HCT116 (cell line): Measurements from ENCODE around the gene EVI5. TPM values are rescaled to one million over a fixed set of nuclear protein-coding genes. Genes with fewer than 3 reads are reported as not detected.

Experiments used
- ATAC-seq: fragments of 200-7000 bp; cut with Tn5 transposase; 2 replicates; pipeline ENCODE4 v1.9.1; 2020; ENCODE audit warnings: mild to moderate bottlenecking, moderate library complexity
- BruUV-seq: library from RNA; stranded (reverse); fragments of 400-500 nt; replicated peaks from 2 replicates; lab custom pipeline; 2021; lab: Mats Ljungman, UMichigan
- CTCF ChIA-PET: fragments of 300-600 bp; sonication (Branson Sonifier 250); formaldehyde crosslinking; loops from one replicate; lab custom pipeline; 2021; ENCODE audit warnings: antibody characterized with exemption; lab: Charles Lee
- POLR2A ChIA-PET: fragments of 300-600, 350-600 bp; sonication (Branson Sonifier 250); formaldehyde crosslinking; loops from one replicate; lab custom pipeline; 2021; ENCODE audit warnings: antibody characterized with exemption; lab: Charles Lee
- RAD21 ChIA-PET, 2 experiments: fragments of 300-600 bp; sonication (Branson Sonifier 250); formaldehyde crosslinking; loops; one replicate each; lab custom pipeline; 2023; ENCODE audit warnings: low total read pairs in 2 of 2; ENCODE audit not compliant: uncharacterized antibody in 2 of 2, unreplicated experiment in 2 of 2, low non-redundant PET in 1 of 2; lab: Charles Lee
- DNase-seq: peaks from one replicate; pipeline ENCODE4 v3.0.0-alpha.2; 2010; ENCODE audit warnings: low read depth, low spot score
- H2AFZ ChIP-seq: fragments of 200-600 bp; shearing (Covaris generic), sonication (generic); 2 replicates; pipeline ENCODE4 v1.6.1; 2017; ENCODE audit warnings: low read depth, mixed run types, mixed read lengths, antibody characterized with exemption, low read length; ENCODE audit not compliant: poor library complexity, severe bottlenecking
- H3K27ac ChIP-seq: 2 replicates; pipeline ENCODE4 v1.5.1; 2012; ENCODE audit warnings: low read depth, low read length
- H3K27me3 ChIP-seq: fragments of 200-600 bp; sonication (generic); 2 replicates; pipeline ENCODE4 v1.6.1; 2016; ENCODE audit warnings: mixed run types, low read length, mixed read lengths; ENCODE audit not compliant: insufficient read depth
- H3K36me3 ChIP-seq, 2 experiments: fragments of 200-500 bp in 1 of 2; fragments of 200-600 bp in 1 of 2; sonication (Bioruptor generic) in 1 of 2; sonication (generic) in 1 of 2; 2 replicates each; pipeline versions ENCODE4 v1.5.1 to v1.6.1; 2014 to 2016; ENCODE audit warnings: low read length in 2 of 2, inconsistent platforms in 1 of 2, mixed read lengths in 1 of 2, mixed run types in 1 of 2; ENCODE audit not compliant: insufficient read depth in 2 of 2, control insufficient read depth in 1 of 2
- H3K4me1 ChIP-seq, 2 experiments: fragments of 200-600 bp in 1 of 2; sonication (generic) in 1 of 2; 2 replicates each; pipeline versions ENCODE4 v1.5.1 to v1.6.1; 2012 to 2017; ENCODE audit warnings: low read length in 2 of 2, inconsistent platforms in 1 of 2, mild to moderate bottlenecking in 1 of 2, mixed read lengths in 1 of 2, mixed run types in 1 of 2, moderate library complexity in 1 of 2; ENCODE audit not compliant: insufficient read depth in 2 of 2, control insufficient read depth in 1 of 2
- H3K4me2 ChIP-seq: fragments of 200-600 bp; sonication (generic); 2 replicates; pipeline ENCODE4 v1.6.1; 2017; ENCODE audit warnings: mixed run types, low read length, mixed read lengths
- H3K4me3 ChIP-seq, 2 experiments: fragments of 200-600 bp in 1 of 2; sonication (generic) in 1 of 2; replicated peaks in 1 of 2; 2 replicates each; pipeline ENCODE4 v1.5.1; 2011 to 2016; ENCODE audit warnings: low read length in 2 of 2, control low read depth in 1 of 2, low read depth in 1 of 2, mild to moderate bottlenecking in 1 of 2, mixed read lengths in 1 of 2, mixed run types in 1 of 2
- H3K79me2 ChIP-seq: fragments of 200-600 bp; sonication (generic); 2 replicates; pipeline ENCODE4 v1.6.1; 2017; ENCODE audit warnings: mild to moderate bottlenecking, mixed run types, low read length, moderate library complexity, mixed read lengths; ENCODE audit not compliant: insufficient read depth
- H3K9ac ChIP-seq: fragments of 200-600 bp; sonication (generic); 2 replicates; pipeline ENCODE4 v1.6.1; 2016; ENCODE audit warnings: low read length, mixed read lengths
- H3K9me2 ChIP-seq: fragments of 200-600 bp; sonication (generic), shearing (Covaris generic); 2 replicates; pipeline ENCODE4 v1.6.1; 2017; ENCODE audit warnings: mixed run types, mild to moderate bottlenecking, moderate library complexity; ENCODE audit not compliant: insufficient read depth
- H3K9me3 ChIP-seq, 2 experiments: fragments of 200-500 bp in 1 of 2; fragments of 200-600 bp in 1 of 2; sonication (Bioruptor generic) in 1 of 2; sonication (generic) in 1 of 2; 2 replicates each; pipeline ENCODE4 v1.6.1; 2014 to 2017; ENCODE audit warnings: low read length in 2 of 2, mixed read lengths in 2 of 2, inconsistent platforms in 1 of 2, low read depth in 1 of 2, mild to moderate bottlenecking in 1 of 2, mixed run types in 1 of 2, moderate library complexity in 1 of 2; ENCODE audit not compliant: control insufficient read depth in 1 of 2, insufficient read depth in 1 of 2
- H4K20me1 ChIP-seq: fragments of 200-600 bp; sonication (generic), shearing (Covaris generic); 2 replicates; pipeline ENCODE4 v1.6.1; 2017; ENCODE audit warnings: mixed run types, mild to moderate bottlenecking, moderate library complexity; ENCODE audit not compliant: insufficient read depth
- CBX3 ChIP-seq: IDR thresholded peaks from 2 replicates; pipeline ENCODE4 v1.6.1; 2012; ENCODE audit warnings: low read depth
- ELF1 ChIP-seq: IDR thresholded peaks from 2 replicates; pipeline ENCODE4 v1.6.1; 2012; ENCODE audit warnings: low read depth, borderline replicate concordance
- EZH2 ChIP-seq: fragments of 200-600 bp; sonication (generic); IDR thresholded peaks from 2 replicates; pipeline ENCODE4 v1.6.1; 2017; ENCODE audit warnings: antibody characterized with exemption, mixed run types
- EZH2phosphoT487 ChIP-seq: fragments of 200-600 bp; IDR thresholded peaks from 2 replicates; pipeline ENCODE4 v1.6.1; 2018; ENCODE audit warnings: antibody characterized with exemption, borderline replicate concordance
- JUND ChIP-seq: IDR thresholded peaks from 2 replicates; pipeline ENCODE4 v1.6.1; 2012
- POLR2A ChIP-seq: IDR thresholded peaks from 2 replicates; pipeline ENCODE4 v1.7.0; 2011; ENCODE audit warnings: borderline replicate concordance; ENCODE audit not compliant: insufficient read depth, insufficient read length; ENCODE audit errors: extremely low read depth
- POLR2AphosphoS5 ChIP-seq: IDR thresholded peaks from 2 replicates; pipeline ENCODE4 v1.6.1; 2011; ENCODE audit warnings: mild to moderate bottlenecking, low read depth, low read length, moderate library complexity
- RAD21 ChIP-seq: IDR thresholded peaks from 2 replicates; pipeline ENCODE4 v1.6.1; 2012; ENCODE audit warnings: low read depth, mild to moderate bottlenecking
- SP1 ChIP-seq: IDR thresholded peaks from 2 replicates; pipeline ENCODE4 v1.6.1; 2012; ENCODE audit warnings: low read depth
- SRF ChIP-seq: IDR thresholded peaks from 2 replicates; pipeline ENCODE4 v1.6.1; 2012; ENCODE audit warnings: low read depth
- ZFX ChIP-seq: fragments of 450-650 bp; IDR thresholded peaks from 2 replicates; pipeline ENCODE4 v1.6.1; 2017
- intact Hi-C: fragments of 100-400 bp; cut with micrococcal nuclease; formaldehyde crosslinking; loops from 2 replicates; pipeline ENCODE4 v1.10.0; 2022
- total RNA-seq: library from RNA; stranded (reverse); gene quantifications from one replicate; pipeline ENCODE4 v1.2.1, GENCODE V29; 2021; ENCODE audit not compliant: unreplicated experiment
- TF ChIP-seq, protein P1 (sequence below): IDR thresholded peaks from 2 replicates; pipeline ENCODE4 v1.6.1; 2012
- TF ChIP-seq, protein P2 (sequence below): IDR thresholded peaks from 2 replicates; pipeline ENCODE4 v1.6.1; 2011; ENCODE audit warnings: mild to moderate bottlenecking, low read length, moderate library complexity; ENCODE audit not compliant: insufficient replicate concordance; ENCODE audit errors: extremely low read depth
- TF ChIP-seq, protein P3 (sequence below), 3 experiments: fragments of 200-600 bp in 1 of 3; sonication (generic) in 1 of 3; IDR thresholded peaks in 2 of 3; conservative IDR thresholded peaks in 1 of 3; 2 replicates each; pipeline ENCODE4 v1.5.1; 2012 to 2017; ENCODE audit warnings: low read depth in 2 of 3, low read length in 2 of 3, antibody characterized with exemption in 1 of 3, borderline replicate concordance in 1 of 3, control low read depth in 1 of 3, mild to moderate bottlenecking in 1 of 3, mixed read lengths in 1 of 3, mixed run types in 1 of 3, moderate library complexity in 1 of 3; ENCODE audit not compliant: insufficient read depth in 1 of 3

The EVI5 gene
- total RNA-seq, 1 experiment from 2014 or later, result 21.8 TPM

DNA sequence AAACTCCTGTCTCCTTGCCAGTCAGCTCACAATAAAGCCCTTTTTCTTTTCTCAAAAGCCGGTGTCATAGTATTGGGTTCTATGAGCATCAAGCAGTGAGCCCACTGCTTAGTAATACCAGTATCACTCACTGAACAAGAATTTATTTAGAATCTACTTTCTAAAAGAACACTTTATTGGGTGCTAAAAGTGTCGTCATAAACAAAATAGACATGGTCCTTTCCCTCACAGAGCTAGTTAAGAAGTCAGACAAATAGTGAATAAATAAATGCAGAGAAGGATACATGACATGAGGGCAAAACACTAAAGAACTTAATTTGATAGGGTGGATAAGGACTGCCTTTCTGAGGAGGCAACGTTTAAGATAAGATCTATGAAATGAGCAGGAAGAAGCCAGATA, 32.2 kb downstream of the EVI5 start:
- H3K4me1 ChIP-seq, result peaks cover 0 to 8% of the 10 kb centered on the region in 2 experiments; a peak in 2 of 4 replicates
- no peaks in the 10 kb centered on the region for H3K36me3 ChIP-seq
- H3K9ac ChIP-seq, result no peak overlapping the region
- peaks cover 21% of the 10 kb centered on the region for H3K79me2 ChIP-seq
- H3K4me3 ChIP-seq, result no peak overlapping the region
- no peaks in the 10 kb centered on the region for H3K27me3 ChIP-seq
- H3K27ac ChIP-seq, result no peak overlapping the region
- H2AFZ ChIP-seq, result no peak overlapping the region
- DNase-seq (no peak), ATAC-seq (no peak)
- BruUV-seq, result no TSS peak
- H3K4me2 ChIP-seq, result no peak overlapping the region
- ChIA-PET POLR2A (no interaction called here), RAD21 (no interaction called here), CTCF (no interaction called here)
- no peaks in the 10 kb centered on the region for H3K9me3 ChIP-seq
- intact Hi-C loops, result no loop called here
- no peaks in the 10 kb centered on the region for H4K20me1 ChIP-seq
- H3K9me2 ChIP-seq, result no peaks in the 10 kb centered on the region
- TF ChIP-seq ZFX (no peak), CBX3 (no peak), JUND (no peak), POLR2A (no peak), EZH2 (no peak)

DNA sequence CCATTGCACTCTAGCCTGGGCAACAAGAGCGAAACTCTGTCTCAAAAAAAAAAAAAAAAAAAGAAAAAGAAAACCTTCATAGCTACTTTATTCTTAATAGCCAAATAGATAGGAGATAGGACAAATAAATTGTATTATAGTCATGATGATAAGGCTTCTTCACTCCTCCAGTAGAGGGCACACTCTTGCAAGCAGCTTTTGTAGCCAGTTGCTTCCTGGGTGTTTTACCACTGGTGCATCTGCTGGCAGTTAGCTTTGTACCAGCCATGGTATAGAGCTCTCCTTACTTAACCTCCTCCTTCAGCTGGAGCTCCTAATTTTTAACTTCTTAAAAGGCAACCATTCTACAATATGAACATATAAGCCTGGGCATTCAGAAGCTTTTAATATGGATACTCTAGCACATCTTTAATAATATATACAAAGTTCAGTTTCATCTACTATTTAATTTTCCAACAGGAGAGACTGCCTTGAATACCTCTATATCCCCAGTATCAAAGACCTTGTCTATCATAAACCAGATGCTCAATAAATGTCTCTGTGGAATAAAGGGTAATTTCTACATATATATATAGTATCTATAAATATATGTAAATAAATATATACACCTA, 35.8 kb downstream of the EVI5 start:
- H3K4me1 ChIP-seq, result peaks cover 0 to 5% of the 10 kb centered on the region in 2 experiments; a peak in 2 of 4 replicates
- peak; percentile 51 for DNase-seq
- ChIA-PET CTCF (interaction anchor here (0.6 to 2.3 kb wide), 19 partner anchors 9 to 476 kb away, joined by 3 to 38 read pairs (median 5); partner anchors contain the start of genes EVI5 and RPL5), RAD21 (interaction anchor here (0.6 to 1.6 kb wide), 6 partner anchors 32 to 348 kb away, joined by 3 to 8 read pairs (median 4); partner anchors contain the start of gene RPL5 (in 1 of the 2)), POLR2A (interaction anchor here (1.2 kb wide), 1 partner anchor 83 kb away, joined by 9 read pairs; the partner anchor contains the start of gene RPL5)
- no peaks in the 10 kb centered on the region for H3K9me2 ChIP-seq
- TF ChIP-seq POLR2AphosphoS5 (no peak), ELF1 (0 out of 2 replicates have a peak, but pooled peaks have one; percentile 8), EZH2 (no peak), EZH2phosphoT487 (no peak), CBX3 (no peak), SP1 (no peak), SRF (no peak), JUND (no peak), POLR2A (no peak), RAD21 (peak; percentile 73)
- TF ChIP-seq, protein P1, sequence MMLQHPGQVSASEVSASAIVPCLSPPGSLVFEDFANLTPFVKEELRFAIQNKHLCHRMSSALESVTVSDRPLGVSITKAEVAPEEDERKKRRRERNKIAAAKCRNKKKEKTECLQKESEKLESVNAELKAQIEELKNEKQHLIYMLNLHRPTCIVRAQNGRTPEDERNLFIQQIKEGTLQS, result no peak
- TF ChIP-seq, protein P2, sequence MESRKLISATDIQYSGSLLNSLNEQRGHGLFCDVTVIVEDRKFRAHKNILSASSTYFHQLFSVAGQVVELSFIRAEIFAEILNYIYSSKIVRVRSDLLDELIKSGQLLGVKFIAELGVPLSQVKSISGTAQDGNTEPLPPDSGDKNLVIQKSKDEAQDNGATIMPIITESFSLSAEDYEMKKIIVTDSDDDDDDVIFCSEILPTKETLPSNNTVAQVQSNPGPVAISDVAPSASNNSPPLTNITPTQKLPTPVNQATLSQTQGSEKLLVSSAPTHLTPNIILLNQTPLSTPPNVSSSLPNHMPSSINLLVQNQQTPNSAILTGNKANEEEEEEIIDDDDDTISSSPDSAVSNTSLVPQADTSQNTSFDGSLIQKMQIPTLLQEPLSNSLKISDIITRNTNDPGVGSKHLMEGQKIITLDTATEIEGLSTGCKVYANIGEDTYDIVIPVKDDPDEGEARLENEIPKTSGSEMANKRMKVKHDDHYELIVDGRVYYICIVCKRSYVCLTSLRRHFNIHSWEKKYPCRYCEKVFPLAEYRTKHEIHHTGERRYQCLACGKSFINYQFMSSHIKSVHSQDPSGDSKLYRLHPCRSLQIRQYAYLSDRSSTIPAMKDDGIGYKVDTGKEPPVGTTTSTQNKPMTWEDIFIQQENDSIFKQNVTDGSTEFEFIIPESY, result no peak
- TF ChIP-seq, protein P3, sequence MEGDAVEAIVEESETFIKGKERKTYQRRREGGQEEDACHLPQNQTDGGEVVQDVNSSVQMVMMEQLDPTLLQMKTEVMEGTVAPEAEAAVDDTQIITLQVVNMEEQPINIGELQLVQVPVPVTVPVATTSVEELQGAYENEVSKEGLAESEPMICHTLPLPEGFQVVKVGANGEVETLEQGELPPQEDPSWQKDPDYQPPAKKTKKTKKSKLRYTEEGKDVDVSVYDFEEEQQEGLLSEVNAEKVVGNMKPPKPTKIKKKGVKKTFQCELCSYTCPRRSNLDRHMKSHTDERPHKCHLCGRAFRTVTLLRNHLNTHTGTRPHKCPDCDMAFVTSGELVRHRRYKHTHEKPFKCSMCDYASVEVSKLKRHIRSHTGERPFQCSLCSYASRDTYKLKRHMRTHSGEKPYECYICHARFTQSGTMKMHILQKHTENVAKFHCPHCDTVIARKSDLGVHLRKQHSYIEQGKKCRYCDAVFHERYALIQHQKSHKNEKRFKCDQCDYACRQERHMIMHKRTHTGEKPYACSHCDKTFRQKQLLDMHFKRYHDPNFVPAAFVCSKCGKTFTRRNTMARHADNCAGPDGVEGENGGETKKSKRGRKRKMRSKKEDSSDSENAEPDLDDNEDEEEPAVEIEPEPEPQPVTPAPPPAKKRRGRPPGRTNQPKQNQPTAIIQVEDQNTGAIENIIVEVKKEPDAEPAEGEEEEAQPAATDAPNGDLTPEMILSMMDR (IDR thresholded peaks at IDR 0.05 in 2 of 3, conservative IDR thresholded peaks at IDR 0.05 in 1 of 3; ENCODE audit: borderline replicate concordance in 1 of 3, insufficient read depth in 1 of 3, low read depth in 2 of 3, low read length in 2 of 3), result peak; percentile 63 to 85 (median 70)
- no TSS peak for BruUV-seq
- no peak overlapping the region for H2AFZ ChIP-seq
- H3K79me2 ChIP-seq, result peaks cover 23% of the 10 kb centered on the region
- peak; percentile 89 for ATAC-seq
- H3K4me2 ChIP-seq, result no peak overlapping the region
- intact Hi-C loops, result loop anchor here (1.0 to 5.0 kb wide), 2 partner anchors 69 to 442 kb away; no protein-coding TSS in a partner anchor
- no peak overlapping the region for H3K27ac ChIP-seq
- no peaks in the 10 kb centered on the region for H4K20me1 ChIP-seq
- H3K9ac ChIP-seq, result no peak overlapping the region
- H3K9me3 ChIP-seq, result no peaks in the 10 kb centered on the region
- H3K27me3 ChIP-seq, result no peaks in the 10 kb centered on the region
- H3K36me3 ChIP-seq, result no peaks in the 10 kb centered on the region
- no peak overlapping the region for H3K4me3 ChIP-seq
